IMR-90 (cell line): Measurements from ENCODE around the gene FAF2. TPM values are rescaled to one million over a fixed set of nuclear protein-coding genes. Genes with fewer than 3 reads are reported as not detected.
A peak's percentile ranks its signal among the peaks of the same experiment; 100 is the strongest.

ENCODE experiments used
- ATAC-seq: fragments of 200-7000 bp; cut with Tn5 transposase; 2 replicates; pipeline ENCODE4 v1.9.1; 2020; ENCODE audit warnings: low read depth, mild to moderate bottlenecking, moderate library complexity
- BruUV-seq: library from RNA; stranded (reverse); fragments of 400-500 nt; replicated peaks from 2 replicates; lab custom pipeline; 2021; lab: Mats Ljungman, UMichigan
- CTCF ChIA-PET: fragments of 300-600 bp; formaldehyde crosslinking; extraction: SDS; loops from one replicate; lab custom pipeline; 2021; ENCODE audit warnings: antibody characterized with exemption; lab: Yijun Ruan, JAX
- POLR2A ChIA-PET: fragments of 300-600 bp; sonication (Branson Sonifier 250); formaldehyde crosslinking; loops from one replicate; lab custom pipeline; 2022; ENCODE audit warnings: antibody characterized with exemption; ENCODE audit not compliant: unreplicated experiment; lab: Charles Lee
- DNase-seq: peaks from one replicate; pipeline ENCODE4 v3.0.0; 2013
- H2AFZ ChIP-seq: replicated peaks from 2 replicates; pipeline ENCODE3; 2013; ENCODE audit warnings: low read length, mild to moderate bottlenecking; ENCODE audit not compliant: poor library complexity
- H2AK5ac ChIP-seq: 2 replicates; pipeline ENCODE4 v1.6.1; 2013; ENCODE audit warnings: low read depth, low read length, inconsistent platforms
- H2AK9ac ChIP-seq: replicated peaks from 2 replicates; pipeline ENCODE3; 2013; ENCODE audit warnings: mild to moderate bottlenecking, low read depth, low read length, moderate library complexity; ENCODE audit not compliant: poor library complexity
- H2BK120ac ChIP-seq: 2 replicates; pipeline ENCODE4 v1.6.1; 2013; ENCODE audit warnings: low read depth, low read length, inconsistent platforms
- H2BK15ac ChIP-seq: 3 replicates; pipeline ENCODE4 v1.6.1; 2013; ENCODE audit warnings: low read depth, low read length, inconsistent platforms
- H2BK20ac ChIP-seq: 2 replicates; pipeline ENCODE4 v1.6.1; 2013; ENCODE audit warnings: low read depth, mild to moderate bottlenecking, inconsistent platforms, low read length, moderate library complexity
- H2BK5ac ChIP-seq: 2 replicates; pipeline ENCODE4 v1.6.1; 2013; ENCODE audit warnings: mild to moderate bottlenecking, low read depth, low read length, inconsistent platforms; ENCODE audit not compliant: poor library complexity, severe bottlenecking
- H3K14ac ChIP-seq: replicated peaks from 2 replicates; pipeline ENCODE4 v1.6.1; 2013; ENCODE audit warnings: low read depth, low read length, inconsistent platforms
- H3K18ac ChIP-seq: 2 replicates; pipeline ENCODE4 v1.6.1; 2013; ENCODE audit warnings: low read depth, low read length, control low read depth
- H3K23ac ChIP-seq: 2 replicates; pipeline ENCODE4 v1.6.1; 2013; ENCODE audit warnings: low read depth, low read length, inconsistent platforms
- H3K27ac ChIP-seq: 2 replicates; pipeline ENCODE4 v1.5.1; 2013; ENCODE audit warnings: mild to moderate bottlenecking, control low read depth, low read length; ENCODE audit not compliant: insufficient read depth
- H3K27me3 ChIP-seq: 2 replicates; pipeline ENCODE4 v1.6.1; 2013; ENCODE audit warnings: low read length; ENCODE audit not compliant: control insufficient read depth, insufficient read depth
- H3K36me3 ChIP-seq: 2 replicates; pipeline ENCODE4 v1.6.1; 2013; ENCODE audit warnings: low read length, mixed read lengths; ENCODE audit not compliant: control insufficient read depth, insufficient read depth
- H3K4ac ChIP-seq: 2 replicates; pipeline ENCODE4 v1.6.1; 2013; ENCODE audit warnings: low read depth, low read length, inconsistent platforms
- H3K4me1 ChIP-seq: 2 replicates; pipeline ENCODE4 v1.6.1; 2013; ENCODE audit warnings: low read length, mixed read lengths; ENCODE audit not compliant: control insufficient read depth, insufficient read depth
- H3K4me2 ChIP-seq: 2 replicates; pipeline ENCODE4 v1.6.1; 2013; ENCODE audit warnings: low read depth, mild to moderate bottlenecking, control low read depth, low read length, moderate library complexity
- H3K4me3 ChIP-seq: 2 replicates; pipeline ENCODE4 v1.5.1; 2013; ENCODE audit warnings: low read depth, mild to moderate bottlenecking, control low read depth, low read length, moderate library complexity; ENCODE audit not compliant: insufficient read depth
- H3K56ac ChIP-seq: 2 replicates; pipeline ENCODE4 v1.6.1; 2013; ENCODE audit warnings: low read length, inconsistent platforms; ENCODE audit not compliant: insufficient read depth; ENCODE audit errors: extremely low read depth
- H3K79me1 ChIP-seq, 2 experiments: 2 replicates each; pipeline ENCODE4 v1.6.1; 2013; ENCODE audit warnings: low read length in 2 of 2, inconsistent platforms in 1 of 2, low read depth in 1 of 2
- H3K9ac ChIP-seq: 2 replicates; pipeline ENCODE4 v1.6.1; 2013; ENCODE audit warnings: low read depth, low read length, control low read depth
- H3K9me1 ChIP-seq: 2 replicates; pipeline ENCODE4 v1.6.1; 2013; ENCODE audit warnings: low read length, inconsistent platforms; ENCODE audit not compliant: insufficient read depth
- H3K9me3 ChIP-seq: 2 replicates; pipeline ENCODE4 v1.6.1; 2013; ENCODE audit warnings: low read length; ENCODE audit not compliant: control insufficient read depth, insufficient read depth
- H4K20me1 ChIP-seq: 2 replicates; pipeline ENCODE4 v1.6.1; 2013; ENCODE audit warnings: low read length, inconsistent platforms; ENCODE audit not compliant: insufficient read depth
- H4K5ac ChIP-seq: 2 replicates; pipeline ENCODE4 v1.6.1; 2013; ENCODE audit warnings: mild to moderate bottlenecking, low read depth, low read length, control low read depth
- H4K8ac ChIP-seq, 2 experiments: 2 replicates each; pipeline ENCODE4 v1.6.1; 2013; ENCODE audit warnings: low read depth in 2 of 2, low read length in 2 of 2, control low read depth in 1 of 2, inconsistent platforms in 1 of 2
- H4K91ac ChIP-seq: 2 replicates; pipeline ENCODE4 v1.6.1; 2013; ENCODE audit warnings: low read depth, low read length, inconsistent platforms; ENCODE audit not compliant: insufficient read depth
- BHLHE40 ChIP-seq: fragments of 150-350 bp; IDR thresholded peaks from 2 replicates; pipeline ENCODE4 v1.6.1; 2016; ENCODE audit warnings: mild to moderate bottlenecking, low read depth, low read length
- CEBPB ChIP-seq: IDR thresholded peaks from 2 replicates; pipeline ENCODE4 v1.6.1; 2012; ENCODE audit warnings: low read depth, low read length, improper control_type of control experiment
- CHD1 ChIP-seq: IDR thresholded peaks from 2 replicates; pipeline ENCODE4 v1.6.1; 2012; ENCODE audit warnings: low read depth, low read length, improper control_type of control experiment
- MAFK ChIP-seq: IDR thresholded peaks from 2 replicates; pipeline ENCODE4 v1.6.1; 2012; ENCODE audit warnings: low read depth, low read length, improper control_type of control experiment
- MAZ ChIP-seq: IDR thresholded peaks from 2 replicates; pipeline ENCODE4 v1.6.1; 2012; ENCODE audit warnings: low read depth, mild to moderate bottlenecking, low read length, improper control_type of control experiment, moderate library complexity, borderline replicate concordance
- MXI1 ChIP-seq: IDR thresholded peaks from 2 replicates; pipeline ENCODE4 v1.6.1; 2012; ENCODE audit warnings: low read depth, mild to moderate bottlenecking, low read length, moderate library complexity, borderline replicate concordance
- NFE2L2 ChIP-seq: fragments of 150-350 bp; IDR thresholded peaks from 2 replicates; pipeline ENCODE4 v1.6.1; 2016; ENCODE audit warnings: low read depth, mild to moderate bottlenecking, low read length
- RAD21 ChIP-seq: IDR thresholded peaks from 2 replicates; pipeline ENCODE4 v1.6.1; 2012; ENCODE audit warnings: low read length, improper control_type of control experiment
- RFX5 ChIP-seq: IDR thresholded peaks from 2 replicates; pipeline ENCODE4 v1.8.0; 2012; ENCODE audit warnings: low read depth, mild to moderate bottlenecking, low read length, moderate library complexity
- SMC3 ChIP-seq: fragments of 150-350 bp; IDR thresholded peaks from 2 replicates; pipeline ENCODE4 v1.6.1; 2016; ENCODE audit warnings: low read depth, mild to moderate bottlenecking, antibody characterized with exemption, low read length, moderate library complexity
- WGBS, 2 experiments: methylation state at CpG; one replicate each; pipeline versions ENCODE4 v1.1.5 to v1.1.7; 2013; ENCODE audit warnings: missing lambda C conversion rate in 2 of 2; ENCODE audit not compliant: insufficient read length in 1 of 2; ENCODE audit errors: extremely low coverage in 2 of 2; 5-methylcytosine and 5-hydroxymethylcytosine counted together
- dilution Hi-C: fragments of 300-500 bp; cut with HindIII; formaldehyde crosslinking; loops from one replicate; pipeline ENCODE4 v1.14.3; 2018; ENCODE audit warnings: low sequenced_read_pairs; ENCODE audit not compliant: unreplicated experiment
- in situ Hi-C: fragments of 300-500 bp; cut with MboI; formaldehyde crosslinking; loops from 3 replicates; pipeline ENCODE4 v1.14.3; 2019; ENCODE audit warnings: low sequenced_read_pairs, inconsistent platforms, mixed read lengths
- intact Hi-C: fragments of 100-400 bp; cut with micrococcal nuclease; formaldehyde crosslinking; loops from 2 replicates; pipeline ENCODE4 v1.10.0; 2022
- polyA plus RNA-seq, 3 experiments: library from polyadenylated mRNA; depleted of rRNA; stranded (reverse); fragments of >200 nt; gene quantifications; 2 replicates each; pipeline ENCODE4 v1.2.3, GENCODE V29; 2012; ENCODE audit warnings: low replicate concordance in 1 of 3
- total RNA-seq: library from RNA; depleted of rRNA; stranded (reverse); fragments of >200 nt; gene quantifications from 2 replicates; pipeline ENCODE4 v1.2.3, GENCODE V29; 2012
- TF ChIP-seq, protein P1 (sequence below): conservative IDR thresholded peaks from 2 replicates; pipeline ENCODE4 v1.5.1; 2012; ENCODE audit warnings: mild to moderate bottlenecking, low read depth, low read length, improper control_type of control experiment
- TF ChIP-seq, protein P2 (sequence below): fragments of 150-350 bp; IDR thresholded peaks from 2 replicates; pipeline ENCODE4 v1.6.1; 2016; ENCODE audit warnings: low read depth, mild to moderate bottlenecking, low read length, moderate library complexity, borderline replicate concordance
- TF ChIP-seq, protein P3 (sequence below): fragments of 150-350 bp; IDR thresholded peaks from 2 replicates; pipeline ENCODE4 v1.6.1; 2017; ENCODE audit warnings: mild to moderate bottlenecking, antibody characterized with exemption, low read length, low read depth

Gene FAF2
- total and polyA plus RNA-seq, 2 of the 4 experiments (the other 2 are of a cell fraction): 32.9 to 47.0 TPM

DNA sequence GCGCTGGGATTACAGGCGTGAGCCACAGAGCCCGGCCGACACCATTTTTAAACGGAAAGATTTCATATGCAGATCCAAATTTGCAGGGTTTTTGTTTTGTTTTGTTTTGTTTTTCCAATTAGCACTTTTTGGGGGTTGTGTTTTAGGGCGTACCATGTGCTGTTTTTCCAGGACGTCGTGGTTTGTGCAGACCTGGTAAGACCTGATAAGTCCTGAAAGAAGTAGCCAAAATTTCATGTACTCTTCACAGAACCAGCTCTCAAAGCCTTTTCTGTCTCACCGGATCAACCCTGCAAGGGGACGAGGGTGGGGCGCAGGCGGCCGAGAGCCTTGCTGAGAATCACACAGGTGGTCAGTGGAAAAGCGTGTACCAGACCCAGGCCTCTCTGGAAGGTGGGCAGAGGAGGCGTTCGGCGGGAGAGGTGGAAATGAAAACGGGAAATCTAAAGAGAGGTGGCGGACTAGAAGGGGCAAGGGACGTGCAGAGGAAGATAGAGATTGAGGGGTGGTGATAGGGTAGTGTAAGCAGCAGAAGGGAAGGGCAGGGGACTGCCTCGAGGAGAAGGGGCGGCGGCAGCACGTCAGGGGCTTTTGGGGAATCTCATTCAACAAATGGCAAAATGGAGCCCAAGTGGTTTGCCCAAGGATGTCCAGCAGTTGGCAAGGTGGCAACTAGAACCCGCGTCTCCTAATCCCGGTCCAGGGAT lies 1.1 kb upstream of the FAF2 start:
- Histone ChIP-seq H3K36me3 (no peaks in the 10 kb centered on the region), H3K4me1 (peaks cover 3% of the 10 kb centered on the region), H3K23ac (peak overlapping the region; percentile 89), H3K27me3 (no peaks in the 10 kb centered on the region), H4K8ac (peak overlapping the region; percentile 42 to 81), H3K9ac (peak overlapping the region; percentile 85), H3K4me3 (peak overlapping the region; percentile 63), H2BK5ac (peak overlapping the region; percentile 69), H4K20me1 (peaks cover 3% of the 10 kb centered on the region; the same call in 1 of the 2 replicates), H3K14ac (peak overlapping the region; percentile 65), H4K91ac (peak overlapping the region; percentile 74; the same call in 1 of the 2 replicates), H2AK9ac (peak overlapping the region; percentile 96), H4K5ac (peak overlapping the region; percentile 49), H3K9me1 (no peaks in the 10 kb centered on the region), H3K4me2 (peak overlapping the region; percentile 91), H3K56ac (peak overlapping the region; percentile 86), H2BK15ac (no peak overlapping the region; the same call in 2 of the 3 replicates), H2BK120ac (peak overlapping the region; percentile 69), H3K27ac (peak overlapping the region; percentile 88), H3K4ac (peak overlapping the region; percentile 91), H2BK20ac (no peak overlapping the region), H3K79me1 (peaks cover 0 to 22% of the 10 kb centered on the region in 2 experiments; a peak in 3 of 4 replicates), H2AK5ac (peak overlapping the region; percentile 65), H3K18ac (no peak overlapping the region; the same call in 1 of the 2 replicates), H2AFZ (peak overlapping the region; percentile 86), H3K9me3 (no peaks in the 10 kb centered on the region)
- 5% methylated on average over 12 of the region's 27 CpGs; no CpG with 5 or more reads in 1 of the 2 experiments for WGBS, 2 experiments
- TF ChIP-seq SMC3 (no peak), BHLHE40 (no peak), CEBPB (no peak), MXI1 (no peak), NFE2L2 (no peak), RAD21 (no peak), RFX5 (no peak), MAFK (no peak), MAZ (no peak), CHD1 (no peak)
- TF ChIP-seq, protein P1, sequence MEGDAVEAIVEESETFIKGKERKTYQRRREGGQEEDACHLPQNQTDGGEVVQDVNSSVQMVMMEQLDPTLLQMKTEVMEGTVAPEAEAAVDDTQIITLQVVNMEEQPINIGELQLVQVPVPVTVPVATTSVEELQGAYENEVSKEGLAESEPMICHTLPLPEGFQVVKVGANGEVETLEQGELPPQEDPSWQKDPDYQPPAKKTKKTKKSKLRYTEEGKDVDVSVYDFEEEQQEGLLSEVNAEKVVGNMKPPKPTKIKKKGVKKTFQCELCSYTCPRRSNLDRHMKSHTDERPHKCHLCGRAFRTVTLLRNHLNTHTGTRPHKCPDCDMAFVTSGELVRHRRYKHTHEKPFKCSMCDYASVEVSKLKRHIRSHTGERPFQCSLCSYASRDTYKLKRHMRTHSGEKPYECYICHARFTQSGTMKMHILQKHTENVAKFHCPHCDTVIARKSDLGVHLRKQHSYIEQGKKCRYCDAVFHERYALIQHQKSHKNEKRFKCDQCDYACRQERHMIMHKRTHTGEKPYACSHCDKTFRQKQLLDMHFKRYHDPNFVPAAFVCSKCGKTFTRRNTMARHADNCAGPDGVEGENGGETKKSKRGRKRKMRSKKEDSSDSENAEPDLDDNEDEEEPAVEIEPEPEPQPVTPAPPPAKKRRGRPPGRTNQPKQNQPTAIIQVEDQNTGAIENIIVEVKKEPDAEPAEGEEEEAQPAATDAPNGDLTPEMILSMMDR: no peak
- TF ChIP-seq, protein P2, sequence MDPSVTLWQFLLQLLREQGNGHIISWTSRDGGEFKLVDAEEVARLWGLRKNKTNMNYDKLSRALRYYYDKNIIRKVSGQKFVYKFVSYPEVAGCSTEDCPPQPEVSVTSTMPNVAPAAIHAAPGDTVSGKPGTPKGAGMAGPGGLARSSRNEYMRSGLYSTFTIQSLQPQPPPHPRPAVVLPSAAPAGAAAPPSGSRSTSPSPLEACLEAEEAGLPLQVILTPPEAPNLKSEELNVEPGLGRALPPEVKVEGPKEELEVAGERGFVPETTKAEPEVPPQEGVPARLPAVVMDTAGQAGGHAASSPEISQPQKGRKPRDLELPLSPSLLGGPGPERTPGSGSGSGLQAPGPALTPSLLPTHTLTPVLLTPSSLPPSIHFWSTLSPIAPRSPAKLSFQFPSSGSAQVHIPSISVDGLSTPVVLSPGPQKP: no peak
- TF ChIP-seq, protein P3, sequence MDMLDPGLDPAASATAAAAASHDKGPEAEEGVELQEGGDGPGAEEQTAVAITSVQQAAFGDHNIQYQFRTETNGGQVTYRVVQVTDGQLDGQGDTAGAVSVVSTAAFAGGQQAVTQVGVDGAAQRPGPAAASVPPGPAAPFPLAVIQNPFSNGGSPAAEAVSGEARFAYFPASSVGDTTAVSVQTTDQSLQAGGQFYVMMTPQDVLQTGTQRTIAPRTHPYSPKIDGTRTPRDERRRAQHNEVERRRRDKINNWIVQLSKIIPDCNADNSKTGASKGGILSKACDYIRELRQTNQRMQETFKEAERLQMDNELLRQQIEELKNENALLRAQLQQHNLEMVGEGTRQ: no peak
- in situ Hi-C loops (no loop called here), dilution Hi-C loops (no loop called here), intact Hi-C loops (no loop called here)
- BruUV-seq: no TSS peak
- CTCF ChIA-PET: interaction anchor here (0.7 to 1.5 kb wide), 10 partner anchors 8 to 334 kb away, joined by 3 to 9 read pairs (median 4); no protein-coding TSS in a partner anchor
- POLR2A ChIA-PET: interaction anchor here (0.7 kb wide), 1 partner anchor 167 kb away, joined by 3 read pairs; no protein-coding TSS in a partner anchor
- DNase-seq: no peak
- peak; percentile 1; the same call in 1 of the 2 replicates for ATAC-seq
